Measurements from ENCODE around the gene ZNF418. TPM values are rescaled to one million over a fixed set of nuclear protein-coding genes. Genes with fewer than 3 reads are reported as not detected.

The ZNF418 gene
- 9.2 TPM for polyA plus RNA-seq (2013, experiment 1 of 2)
- 8.6 TPM for polyA plus RNA-seq (2013, experiment 2 of 2)

GRCh38 chr19:57934820-57935665 lies at the start of gene ZNF418:
Gene ZNF418, minus strand, starts transcription at chr19:57935402. Its CDS starts 1,580 bp downstream, at chr19:57933822.
- Histone ChIP-seq H2BK120ac (ENCODE audit: low read depth, low read length) (no peak within 1 kb of the TSS), H2BK12ac (ENCODE audit: low read length) (no peak within 1 kb of the TSS), H3K27me3 (ENCODE audit: control insufficient read depth in 3 of 3, insufficient read depth in 3 of 3, low read depth in 1 of 3, low read length in 3 of 3) (no peaks in the 10 kb centered on the region), H3K9me3 (replicated peaks in 1 of 2; ENCODE audit: control insufficient read depth in 2 of 2, insufficient read depth in 1 of 2, low read depth in 1 of 2, low read length in 2 of 2) (peaks cover 33 to 81% of the 10 kb centered on the region in 2 donors), H3K27ac (replicated peaks; ENCODE audit: low read length) (peak within 1 kb of the TSS; percentile 51), H2BK15ac (ENCODE audit: low read length) (peak within 1 kb of the TSS; percentile 62), H2AK5ac (ENCODE audit: low read depth, low read length) (peak within 1 kb of the TSS; percentile 74), H3K14ac (ENCODE audit: low read length) (peak within 1 kb of the TSS; percentile 97), H4K91ac (ENCODE audit: low read depth, low read length, poor library complexity) (no peak within 1 kb of the TSS), H3K36me3 (replicated peaks in 1 of 2; ENCODE audit: control insufficient read depth in 2 of 2, insufficient read depth in 2 of 2, low read length in 2 of 2) (peaks cover 33 to 65% of the 10 kb centered on the region in 2 donors), H3K4me1 (ENCODE audit: control insufficient read depth in 2 of 2, insufficient read depth in 1 of 2, low read depth in 1 of 2, low read length in 2 of 2) (peaks cover 0 to 2% of the 10 kb centered on the region in 2 donors), H3K79me1 (ENCODE audit: low read depth, low read length) (peaks cover 4% of the 10 kb centered on the region), H2BK5ac (ENCODE audit: low read length) (no peak within 1 kb of the TSS), H2AFZ (ENCODE audit: low read length) (peak within 1 kb of the TSS; percentile 90), H3K18ac (ENCODE audit: low read length) (peak within 1 kb of the TSS; percentile 93), H4K8ac (ENCODE audit: low read depth, low read length) (peak within 1 kb of the TSS; percentile 53), H3K4ac (ENCODE audit: low read length) (peak within 1 kb of the TSS; percentile 93), H3K23ac (ENCODE audit: low read depth, low read length, poor library complexity) (peak within 1 kb of the TSS; percentile 90), H3K4me2 (ENCODE audit: insufficient read depth, low read length, poor library complexity, severe bottlenecking) (peak within 1 kb of the TSS; percentile 75), H3K9ac (ENCODE audit: low read depth, low read length, poor library complexity) (peak within 1 kb of the TSS; percentile 97), H3K4me3 (ENCODE audit: low read length in 2 of 2) (peak within 1 kb of the TSS; percentile 80 to 87)
- no CpG with 5 or more reads among the region's 54 CpGs for WGBS, 2 donors (ENCODE audit: extremely low coverage in 2 of 2, insufficient read length in 2 of 2, insufficient replicate concordance in 1 of 2)
- DNase-seq (ENCODE audit: low spot score): peak; percentile 80

- Histone ChIP-seq H2AFZ (ENCODE audit: low read length) (no peak overlapping the region), H4K8ac (ENCODE audit: low read depth, low read length) (no peak overlapping the region), H2BK12ac (ENCODE audit: low read length) (no peak overlapping the region), H3K27ac (replicated peaks; ENCODE audit: low read length) (no peak overlapping the region), H3K27me3 (ENCODE audit: control insufficient read depth in 3 of 3, insufficient read depth in 3 of 3, low read depth in 1 of 3, low read length in 3 of 3) (no peaks in the 10 kb centered on the region), H2BK5ac (ENCODE audit: low read length) (no peak overlapping the region), H3K79me1 (ENCODE audit: low read depth, low read length) (no peaks in the 10 kb centered on the region), H3K9ac (ENCODE audit: low read depth, low read length, poor library complexity) (no peak overlapping the region), H2BK120ac (ENCODE audit: low read depth, low read length) (no peak overlapping the region), H4K91ac (ENCODE audit: low read depth, low read length, poor library complexity) (no peak overlapping the region), H3K4me1 (ENCODE audit: control insufficient read depth in 2 of 2, insufficient read depth in 1 of 2, low read depth in 1 of 2, low read length in 2 of 2) (no peaks in the 10 kb centered on the region), H3K4ac (ENCODE audit: low read length) (no peak overlapping the region), H3K4me2 (ENCODE audit: insufficient read depth, low read length, poor library complexity, severe bottlenecking) (no peak overlapping the region), H3K36me3 (replicated peaks in 1 of 2; ENCODE audit: control insufficient read depth in 2 of 2, insufficient read depth in 2 of 2, low read length in 2 of 2) (peaks cover 50 to 88% of the 10 kb centered on the region in 2 donors), H2BK15ac (ENCODE audit: low read length) (no peak overlapping the region), H2AK5ac (ENCODE audit: low read depth, low read length) (no peak overlapping the region), H3K18ac (ENCODE audit: low read length) (no peak overlapping the region), H3K14ac (ENCODE audit: low read length) (no peak overlapping the region), H3K9me3 (replicated peaks in 1 of 2; ENCODE audit: control insufficient read depth in 2 of 2, insufficient read depth in 1 of 2, low read depth in 1 of 2, low read length in 2 of 2) (peaks cover 70 to 97% of the 10 kb centered on the region in 2 donors), H3K4me3 (ENCODE audit: low read length in 2 of 2) (no peak overlapping the region), H3K23ac (ENCODE audit: low read depth, low read length, poor library complexity) (no peak overlapping the region)
- no CpG with 5 or more reads among the region's 3 CpGs for WGBS, 2 donors (ENCODE audit: extremely low coverage in 2 of 2, insufficient read length in 2 of 2, insufficient replicate concordance in 1 of 2)
- no peak for DNase-seq (ENCODE audit: low spot score)
Measured at GRCh38 chr19:57978586-57979289, 43.5 kb upstream of the ZNF418 start.

GRCh38 chr19:57974434-57974833 lies 39.2 kb upstream of the ZNF418 start, which contains the start of gene C19orf18:
Gene C19orf18, minus strand, starts transcription at chr19:57974534. Its CDS starts 102 bp downstream, at chr19:57974432.
- Histone ChIP-seq H3K4me3 (ENCODE audit: low read length in 2 of 2) (no peak within 1 kb of the TSS), H2AK5ac (ENCODE audit: low read depth, low read length) (no peak within 1 kb of the TSS), H3K9me3 (replicated peaks in 1 of 2; ENCODE audit: control insufficient read depth in 2 of 2, insufficient read depth in 1 of 2, low read depth in 1 of 2, low read length in 2 of 2) (peaks cover 62 to 85% of the 10 kb centered on the region in 2 donors), H3K18ac (ENCODE audit: low read length) (no peak within 1 kb of the TSS), H3K4ac (ENCODE audit: low read length) (no peak within 1 kb of the TSS), H4K91ac (ENCODE audit: low read depth, low read length, poor library complexity) (no peak within 1 kb of the TSS), H3K4me2 (ENCODE audit: insufficient read depth, low read length, poor library complexity, severe bottlenecking) (no peak within 1 kb of the TSS), H3K36me3 (replicated peaks in 1 of 2; ENCODE audit: control insufficient read depth in 2 of 2, insufficient read depth in 2 of 2, low read length in 2 of 2) (peaks cover 24 to 57% of the 10 kb centered on the region in 2 donors), H3K79me1 (ENCODE audit: low read depth, low read length) (no peaks in the 10 kb centered on the region), H2BK120ac (ENCODE audit: low read depth, low read length) (no peak within 1 kb of the TSS), H3K4me1 (ENCODE audit: control insufficient read depth in 2 of 2, insufficient read depth in 1 of 2, low read depth in 1 of 2, low read length in 2 of 2) (no peaks in the 10 kb centered on the region), H3K9ac (ENCODE audit: low read depth, low read length, poor library complexity) (no peak within 1 kb of the TSS), H3K23ac (ENCODE audit: low read depth, low read length, poor library complexity) (no peak within 1 kb of the TSS), H3K27me3 (ENCODE audit: control insufficient read depth in 3 of 3, insufficient read depth in 3 of 3, low read depth in 1 of 3, low read length in 3 of 3) (no peaks in the 10 kb centered on the region), H2BK12ac (ENCODE audit: low read length) (no peak within 1 kb of the TSS), H2BK15ac (ENCODE audit: low read length) (no peak within 1 kb of the TSS), H2AFZ (ENCODE audit: low read length) (no peak within 1 kb of the TSS), H3K27ac (replicated peaks; ENCODE audit: low read length) (no peak within 1 kb of the TSS), H4K8ac (ENCODE audit: low read depth, low read length) (no peak within 1 kb of the TSS), H3K14ac (ENCODE audit: low read length) (no peak within 1 kb of the TSS), H2BK5ac (ENCODE audit: low read length) (no peak within 1 kb of the TSS)
- DNase-seq (ENCODE audit: low spot score): no peak
- WGBS, 2 donors (ENCODE audit: extremely low coverage in 2 of 2, insufficient read length in 2 of 2, insufficient replicate concordance in 1 of 2): no CpG with 5 or more reads among the region's 4 CpGs

GRCh38 chr19:57964761-57965160 lies 29.6 kb upstream of the ZNF418 start:
- H2AK5ac ChIP-seq (ENCODE audit: low read depth, low read length): no peak overlapping the region
- no peak overlapping the region for H3K9ac ChIP-seq (ENCODE audit: low read depth, low read length, poor library complexity)
- no peaks in the 10 kb centered on the region for H3K4me1 ChIP-seq (ENCODE audit: control insufficient read depth in 2 of 2, insufficient read depth in 1 of 2, low read depth in 1 of 2, low read length in 2 of 2)
- H4K91ac ChIP-seq (ENCODE audit: low read depth, low read length, poor library complexity): no peak overlapping the region
- no peak overlapping the region for H2BK15ac ChIP-seq (ENCODE audit: low read length)
- no peak overlapping the region for H3K14ac ChIP-seq (ENCODE audit: low read length)
- no peak overlapping the region for H3K4me3 ChIP-seq (ENCODE audit: low read length in 2 of 2)
- DNase-seq (ENCODE audit: low spot score): no peak
- no peaks in the 10 kb centered on the region for H3K36me3 ChIP-seq (replicated peaks in 1 of 2; ENCODE audit: control insufficient read depth in 2 of 2, insufficient read depth in 2 of 2, low read length in 2 of 2)
- peaks cover 22 to 44% of the 10 kb centered on the region in 2 donors for H3K9me3 ChIP-seq (replicated peaks in 1 of 2; ENCODE audit: control insufficient read depth in 2 of 2, insufficient read depth in 1 of 2, low read depth in 1 of 2, low read length in 2 of 2)
- no peak overlapping the region for H3K4ac ChIP-seq (ENCODE audit: low read length)
- no CpG with 5 or more reads among the region's 8 CpGs for WGBS, 2 donors (ENCODE audit: extremely low coverage in 2 of 2, insufficient read length in 2 of 2, insufficient replicate concordance in 1 of 2)
- no peak overlapping the region for H4K8ac ChIP-seq (ENCODE audit: low read depth, low read length)
- no peak overlapping the region for H2BK5ac ChIP-seq (ENCODE audit: low read length)
- no peak overlapping the region for H3K4me2 ChIP-seq (ENCODE audit: insufficient read depth, low read length, poor library complexity, severe bottlenecking)
- no peaks in the 10 kb centered on the region for H3K79me1 ChIP-seq (ENCODE audit: low read depth, low read length)
- H3K23ac ChIP-seq (ENCODE audit: low read depth, low read length, poor library complexity): no peak overlapping the region
- no peak overlapping the region for H2BK120ac ChIP-seq (ENCODE audit: low read depth, low read length)
- no peaks in the 10 kb centered on the region for H3K27me3 ChIP-seq (ENCODE audit: control insufficient read depth in 3 of 3, insufficient read depth in 3 of 3, low read depth in 1 of 3, low read length in 3 of 3)
- H2AFZ ChIP-seq (ENCODE audit: low read length): no peak overlapping the region
- no peak overlapping the region for H3K27ac ChIP-seq (replicated peaks; ENCODE audit: low read length)
- no peak overlapping the region for H3K18ac ChIP-seq (ENCODE audit: low read length)
- H2BK12ac ChIP-seq (ENCODE audit: low read length): no peak overlapping the region
